RPMI8226 (cell line): Measurements from ENCODE around the gene VHLL.
"Not testable (repeated sequence)": the region's sequence is repeated elsewhere in the genome, so short reads cannot be mapped to it uniquely, and the experiment has no call there.

ENCODE experiments used
- DNase-seq: peaks from one replicate; pipeline ENCODE4 v3.0.0-alpha.2; 2015

Gene VHLL

GRCh38 chr1:156298852-156299357 is at the start of gene VHLL:
TSS of gene VHLL (minus strand) at chr1:156299307. CDS start at chr1:156299189, 118 bp downstream.
- no peak for DNase-seq

GRCh38 chr1:156347331-156347730 is 48.2 kb upstream of the VHLL start:
- no peak for DNase-seq

- no peak for DNase-seq
Measured at GRCh38 chr1:156346636-156347035, 47.5 kb upstream of the VHLL start.

GRCh38 chr1:156346035-156346434 is 46.9 kb upstream of the VHLL start:
- not testable (repeated sequence) for DNase-seq

- DNase-seq, result no peak
Measured at GRCh38 chr1:156344409-156344808, 45.3 kb upstream of the VHLL start.

- DNase-seq, result no peak
Measured at GRCh38 chr1:156342166-156342955, 43.3 kb upstream of the VHLL start.

- DNase-seq, result peak; percentile 100
Measured at GRCh38 chr1:156338180-156338976, 39.3 kb upstream of the VHLL start, which contains the start of the genes CCT3 and TSACC. TSS of gene CCT3 (minus strand) at chr1:156338292. CDS start at chr1:156338184, 108 bp downstream. TSS of gene TSACC (plus strand) at chr1:156338526. CDS start at chr1:156339758, 1,232 bp downstream.

- no peak for DNase-seq
Measured at GRCh38 chr1:156337888-156338179, 38.7 kb upstream of the VHLL start.

- DNase-seq, result no peak
Measured at GRCh38 chr1:156337052-156337887, 38.2 kb upstream of the VHLL start.

GRCh38 chr1:156336242-156336641 is 37.1 kb upstream of the VHLL start:
- DNase-seq, result peak; percentile 48

- not testable (repeated sequence) for DNase-seq
Measured at GRCh38 chr1:156323179-156323578, 24.1 kb upstream of the VHLL start.

GRCh38 chr1:156320560-156320959 is 21.5 kb upstream of the VHLL start:
- DNase-seq, result no peak

- peak; percentile 45 for DNase-seq
Measured at GRCh38 chr1:156319664-156320063, 20.6 kb upstream of the VHLL start.

- no peak for DNase-seq
Measured at GRCh38 chr1:156316909-156317308, 17.8 kb upstream of the VHLL start.

- DNase-seq, result no peak
Measured at GRCh38 chr1:156310962-156311361, 11.9 kb upstream of the VHLL start.

- no peak for DNase-seq
Measured at GRCh38 chr1:156308078-156308477, 9.0 kb upstream of the VHLL start.

- no peak for DNase-seq
Measured at GRCh38 chr1:156305215-156305614, 6.1 kb upstream of the VHLL start.

GRCh38 chr1:156303241-156303640 is 4.1 kb upstream of the VHLL start:
- DNase-seq, result no peak

GRCh38 chr1:156295391-156295947 is 3.6 kb downstream of the VHLL start, which contains the start of gene GLMP:
TSS of gene GLMP (minus strand) at chr1:156295679. CDS start at chr1:156295645, 34 bp downstream.
- peak; percentile 80 for DNase-seq

GRCh38 chr1:156293895-156294294 is 5.2 kb downstream of the VHLL start:
- DNase-seq, result no peak

GRCh38 chr1:156293098-156293434 is 6.0 kb downstream of the VHLL start:
- no peak for DNase-seq

GRCh38 chr1:156291226-156292061 is 7.7 kb downstream of the VHLL start:
- DNase-seq, result no peak
